ENCODE measurements around the gene TBL1X. TPM values are rescaled to one million over a fixed set of nuclear protein-coding genes. Genes with fewer than 3 reads are reported as not detected.
A peak's percentile ranks its signal among the peaks of the same experiment; 100 is the strongest.

Gene TBL1X
- total and polyA plus RNA-seq, 2 experiments from 2014 or later = 8.7 to 26.9 TPM

DNA sequence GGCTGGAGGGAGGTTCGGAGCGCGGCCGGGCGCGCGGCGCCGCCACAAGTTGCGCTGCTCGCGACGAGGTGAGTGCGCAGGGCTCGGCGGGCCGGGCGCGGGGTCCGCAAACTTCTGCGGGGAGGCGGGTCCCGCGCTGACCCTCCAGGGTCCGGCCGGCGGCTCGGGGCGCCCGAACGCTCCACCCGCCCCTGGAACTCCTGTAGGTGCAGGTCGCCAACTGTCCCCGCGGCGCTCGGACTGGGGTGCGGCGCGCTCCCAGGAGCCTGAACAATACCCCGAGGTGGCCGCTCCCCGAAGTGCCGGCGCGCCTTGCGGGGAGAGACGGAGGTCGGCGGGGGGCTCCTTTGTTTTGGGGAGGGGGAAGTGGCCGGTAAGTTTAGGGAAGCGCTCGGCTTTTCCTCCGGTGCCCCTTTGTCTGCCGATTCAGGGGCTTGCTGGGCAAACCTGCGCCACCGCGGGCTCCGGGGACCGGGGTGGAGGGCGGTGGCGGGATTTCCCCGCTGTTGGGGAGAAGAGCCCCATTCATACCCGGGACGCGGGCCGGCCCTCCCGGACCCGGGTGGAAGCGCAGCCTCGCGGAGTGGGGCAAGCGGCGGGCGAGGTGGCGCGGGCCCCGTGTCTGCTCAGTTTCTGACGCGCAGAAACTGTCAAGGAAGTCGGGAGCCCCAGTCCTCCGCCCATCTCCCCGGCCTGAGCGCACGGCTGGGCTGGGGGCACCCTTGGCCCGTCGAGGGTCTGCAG is 694 bp downstream of the TBL1X start:
- peak overlapping the region; percentile 75; the same call in 1 of the 2 replicates for H3K4me2 ChIP-seq
- ATAC-seq (peak; percentile 6), DNase-seq (ENCODE audit: low spot score) (peak; percentile 40)
- Mint-ChIP-seq H3K4me1 (peaks cover 21% of the 10 kb centered on the region), H3K27me3 (ENCODE audit: insufficient read depth, low read depth, poor library complexity) (no peaks in the 10 kb centered on the region), H3K4me3 (peak overlapping the region; percentile 57; the same call in 2 of the 3 replicates), H3K9me3 (no peaks in the 10 kb centered on the region; the same call in 1 of the 3 replicates), H3K36me3 (ENCODE audit: low read depth) (peaks cover 9% of the 10 kb centered on the region; the same call in 2 of the 3 replicates), H3K27ac (no peak overlapping the region)
- H3K79me2 ChIP-seq (replicated peaks; ENCODE audit: insufficient read depth) = peaks cover 44% of the 10 kb centered on the region
- H2AFZ ChIP-seq = no peak overlapping the region
- H4K20me1 ChIP-seq (replicated peaks; ENCODE audit: insufficient read depth) = no peaks in the 10 kb centered on the region; the same call in 1 of the 2 replicates
- TF ChIP-seq, protein P1, sequence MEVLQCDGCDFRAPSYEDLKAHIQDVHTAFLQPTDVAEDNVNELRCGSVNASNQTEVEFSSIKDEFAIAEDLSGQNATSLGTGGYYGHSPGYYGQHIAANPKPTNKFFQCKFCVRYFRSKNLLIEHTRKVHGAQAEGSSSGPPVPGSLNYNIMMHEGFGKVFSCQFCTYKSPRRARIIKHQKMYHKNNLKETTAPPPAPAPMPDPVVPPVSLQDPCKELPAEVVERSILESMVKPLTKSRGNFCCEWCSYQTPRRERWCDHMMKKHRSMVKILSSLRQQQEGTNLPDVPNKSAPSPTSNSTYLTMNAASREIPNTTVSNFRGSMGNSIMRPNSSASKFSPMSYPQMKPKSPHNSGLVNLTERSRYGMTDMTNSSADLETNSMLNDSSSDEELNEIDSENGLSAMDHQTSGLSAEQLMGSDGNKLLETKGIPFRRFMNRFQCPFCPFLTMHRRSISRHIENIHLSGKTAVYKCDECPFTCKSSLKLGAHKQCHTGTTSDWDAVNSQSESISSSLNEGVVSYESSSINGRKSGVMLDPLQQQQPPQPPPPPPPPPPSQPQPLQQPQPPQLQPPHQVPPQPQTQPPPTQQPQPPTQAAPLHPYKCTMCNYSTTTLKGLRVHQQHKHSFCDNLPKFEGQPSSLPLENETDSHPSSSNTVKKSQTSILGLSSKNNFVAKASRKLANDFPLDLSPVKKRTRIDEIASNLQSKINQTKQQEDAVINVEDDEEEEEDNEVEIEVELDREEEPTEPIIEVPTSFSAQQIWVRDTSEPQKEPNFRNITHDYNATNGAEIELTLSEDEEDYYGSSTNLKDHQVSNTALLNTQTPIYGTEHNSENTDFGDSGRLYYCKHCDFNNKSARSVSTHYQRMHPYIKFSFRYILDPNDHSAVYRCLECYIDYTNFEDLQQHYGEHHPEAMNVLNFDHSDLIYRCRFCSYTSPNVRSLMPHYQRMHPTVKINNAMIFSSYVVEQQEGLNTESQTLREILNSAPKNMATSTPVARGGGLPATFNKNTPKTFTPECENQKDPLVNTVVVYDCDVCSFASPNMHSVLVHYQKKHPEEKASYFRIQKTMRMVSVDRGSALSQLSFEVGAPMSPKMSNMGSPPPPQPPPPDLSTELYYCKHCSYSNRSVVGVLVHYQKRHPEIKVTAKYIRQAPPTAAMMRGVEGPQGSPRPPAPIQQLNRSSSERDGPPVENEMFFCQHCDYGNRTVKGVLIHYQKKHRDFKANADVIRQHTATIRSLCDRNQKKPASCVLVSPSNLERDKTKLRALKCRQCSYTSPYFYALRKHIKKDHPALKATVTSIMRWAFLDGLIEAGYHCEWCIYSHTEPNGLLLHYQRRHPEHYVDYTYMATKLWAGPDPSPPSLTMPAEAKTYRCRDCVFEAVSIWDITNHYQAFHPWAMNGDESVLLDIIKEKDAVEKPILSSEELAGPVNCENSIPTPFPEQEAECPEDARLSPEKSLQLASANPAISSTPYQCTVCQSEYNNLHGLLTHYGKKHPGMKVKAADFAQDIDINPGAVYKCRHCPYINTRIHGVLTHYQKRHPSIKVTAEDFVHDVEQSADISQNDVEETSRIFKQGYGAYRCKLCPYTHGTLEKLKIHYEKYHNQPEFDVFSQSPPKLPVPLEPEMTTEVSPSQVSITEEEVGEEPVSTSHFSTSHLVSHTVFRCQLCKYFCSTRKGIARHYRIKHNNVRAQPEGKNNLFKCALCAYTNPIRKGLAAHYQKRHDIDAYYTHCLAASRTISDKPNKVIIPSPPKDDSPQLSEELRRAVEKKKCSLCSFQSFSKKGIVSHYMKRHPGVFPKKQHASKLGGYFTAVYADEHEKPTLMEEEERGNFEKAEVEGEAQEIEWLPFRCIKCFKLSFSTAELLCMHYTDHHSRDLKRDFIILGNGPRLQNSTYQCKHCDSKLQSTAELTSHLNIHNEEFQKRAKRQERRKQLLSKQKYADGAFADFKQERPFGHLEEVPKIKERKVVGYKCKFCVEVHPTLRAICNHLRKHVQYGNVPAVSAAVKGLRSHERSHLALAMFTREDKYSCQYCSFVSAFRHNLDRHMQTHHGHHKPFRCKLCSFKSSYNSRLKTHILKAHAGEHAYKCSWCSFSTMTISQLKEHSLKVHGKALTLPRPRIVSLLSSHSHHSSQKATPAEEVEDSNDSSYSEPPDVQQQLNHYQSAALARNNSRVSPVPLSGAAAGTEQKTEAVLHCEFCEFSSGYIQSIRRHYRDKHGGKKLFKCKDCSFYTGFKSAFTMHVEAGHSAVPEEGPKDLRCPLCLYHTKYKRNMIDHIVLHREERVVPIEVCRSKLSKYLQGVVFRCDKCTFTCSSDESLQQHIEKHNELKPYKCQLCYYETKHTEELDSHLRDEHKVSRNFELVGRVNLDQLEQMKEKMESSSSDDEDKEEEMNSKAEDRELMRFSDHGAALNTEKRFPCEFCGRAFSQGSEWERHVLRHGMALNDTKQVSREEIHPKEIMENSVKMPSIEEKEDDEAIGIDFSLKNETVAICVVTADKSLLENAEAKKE (CRISPR knock-in tag; IDR thresholded peaks at IDR 0.05) = no peak
- no peak for TF ChIP-seq JUNB (IDR thresholded peaks at IDR 0.05; ENCODE audit: unreplicated experiment)
- TF ChIP-seq, protein P2, sequence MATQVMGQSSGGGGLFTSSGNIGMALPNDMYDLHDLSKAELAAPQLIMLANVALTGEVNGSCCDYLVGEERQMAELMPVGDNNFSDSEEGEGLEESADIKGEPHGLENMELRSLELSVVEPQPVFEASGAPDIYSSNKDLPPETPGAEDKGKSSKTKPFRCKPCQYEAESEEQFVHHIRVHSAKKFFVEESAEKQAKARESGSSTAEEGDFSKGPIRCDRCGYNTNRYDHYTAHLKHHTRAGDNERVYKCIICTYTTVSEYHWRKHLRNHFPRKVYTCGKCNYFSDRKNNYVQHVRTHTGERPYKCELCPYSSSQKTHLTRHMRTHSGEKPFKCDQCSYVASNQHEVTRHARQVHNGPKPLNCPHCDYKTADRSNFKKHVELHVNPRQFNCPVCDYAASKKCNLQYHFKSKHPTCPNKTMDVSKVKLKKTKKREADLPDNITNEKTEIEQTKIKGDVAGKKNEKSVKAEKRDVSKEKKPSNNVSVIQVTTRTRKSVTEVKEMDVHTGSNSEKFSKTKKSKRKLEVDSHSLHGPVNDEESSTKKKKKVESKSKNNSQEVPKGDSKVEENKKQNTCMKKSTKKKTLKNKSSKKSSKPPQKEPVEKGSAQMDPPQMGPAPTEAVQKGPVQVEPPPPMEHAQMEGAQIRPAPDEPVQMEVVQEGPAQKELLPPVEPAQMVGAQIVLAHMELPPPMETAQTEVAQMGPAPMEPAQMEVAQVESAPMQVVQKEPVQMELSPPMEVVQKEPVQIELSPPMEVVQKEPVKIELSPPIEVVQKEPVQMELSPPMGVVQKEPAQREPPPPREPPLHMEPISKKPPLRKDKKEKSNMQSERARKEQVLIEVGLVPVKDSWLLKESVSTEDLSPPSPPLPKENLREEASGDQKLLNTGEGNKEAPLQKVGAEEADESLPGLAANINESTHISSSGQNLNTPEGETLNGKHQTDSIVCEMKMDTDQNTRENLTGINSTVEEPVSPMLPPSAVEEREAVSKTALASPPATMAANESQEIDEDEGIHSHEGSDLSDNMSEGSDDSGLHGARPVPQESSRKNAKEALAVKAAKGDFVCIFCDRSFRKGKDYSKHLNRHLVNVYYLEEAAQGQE (IDR thresholded peaks at IDR 0.05; ENCODE audit: unreplicated experiment) = no peak
- no peak for TF ChIP-seq NANOG (IDR thresholded peaks at IDR 0.05; ENCODE audit: borderline replicate concordance)
- no peak for TF ChIP-seq ZNF114 (CRISPR knock-in tag; IDR thresholded peaks at IDR 0.05)
- TF ChIP-seq, protein P3, sequence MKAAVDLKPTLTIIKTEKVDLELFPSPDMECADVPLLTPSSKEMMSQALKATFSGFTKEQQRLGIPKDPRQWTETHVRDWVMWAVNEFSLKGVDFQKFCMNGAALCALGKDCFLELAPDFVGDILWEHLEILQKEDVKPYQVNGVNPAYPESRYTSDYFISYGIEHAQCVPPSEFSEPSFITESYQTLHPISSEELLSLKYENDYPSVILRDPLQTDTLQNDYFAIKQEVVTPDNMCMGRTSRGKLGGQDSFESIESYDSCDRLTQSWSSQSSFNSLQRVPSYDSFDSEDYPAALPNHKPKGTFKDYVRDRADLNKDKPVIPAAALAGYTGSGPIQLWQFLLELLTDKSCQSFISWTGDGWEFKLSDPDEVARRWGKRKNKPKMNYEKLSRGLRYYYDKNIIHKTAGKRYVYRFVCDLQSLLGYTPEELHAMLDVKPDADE (IDR thresholded peaks at IDR 0.05) = no peak
- no peak for TF ChIP-seq CREB1 (CRISPR knock-in tag; IDR thresholded peaks at IDR 0.05; ENCODE audit: low read depth)
- no peak for TF ChIP-seq ZNF331 (CRISPR knock-in tag; IDR thresholded peaks at IDR 0.05; ENCODE audit: low read depth)
- no peak for TF ChIP-seq EZH2 (IDR thresholded peaks at IDR 0.05; ENCODE audit: low read depth, unreplicated experiment)
- H3K4me3 ChIP-seq = peak overlapping the region; percentile 57
- H3K9me2 ChIP-seq (ENCODE audit: insufficient read depth) = no peaks in the 10 kb centered on the region
- H3K4me1 ChIP-seq (ENCODE audit: insufficient read depth) = peaks cover 23% of the 10 kb centered on the region
- H3F3A ChIP-seq (replicated peaks; ENCODE audit: low read depth) = no peaks in the 10 kb centered on the region
- H3K27ac ChIP-seq (ENCODE audit: low read depth) = no peak overlapping the region
- H3K27me3 ChIP-seq (ENCODE audit: insufficient read depth) = peaks cover 13% of the 10 kb centered on the region; the same call in 1 of the 2 replicates
- H3K36me3 ChIP-seq (ENCODE audit: insufficient read depth) = no peaks in the 10 kb centered on the region

Data from GM23338 (cell line).